SIG-M5 treated with dmso at 0.1 percent for 504 hours (cell line): ENCODE data around the gene TYW1B.
"Not testable (repeated sequence)": the region's sequence is repeated elsewhere in the genome, so short reads cannot be mapped to it uniquely, and the experiment has no call there.

ENCODE experiments used
- DNase-seq: peaks from one replicate; lab custom pipeline; 2025; ENCODE audit not compliant: unreplicated experiment; lab: John Stamatoyannopoulos, UW

The TYW1B gene

DNA sequence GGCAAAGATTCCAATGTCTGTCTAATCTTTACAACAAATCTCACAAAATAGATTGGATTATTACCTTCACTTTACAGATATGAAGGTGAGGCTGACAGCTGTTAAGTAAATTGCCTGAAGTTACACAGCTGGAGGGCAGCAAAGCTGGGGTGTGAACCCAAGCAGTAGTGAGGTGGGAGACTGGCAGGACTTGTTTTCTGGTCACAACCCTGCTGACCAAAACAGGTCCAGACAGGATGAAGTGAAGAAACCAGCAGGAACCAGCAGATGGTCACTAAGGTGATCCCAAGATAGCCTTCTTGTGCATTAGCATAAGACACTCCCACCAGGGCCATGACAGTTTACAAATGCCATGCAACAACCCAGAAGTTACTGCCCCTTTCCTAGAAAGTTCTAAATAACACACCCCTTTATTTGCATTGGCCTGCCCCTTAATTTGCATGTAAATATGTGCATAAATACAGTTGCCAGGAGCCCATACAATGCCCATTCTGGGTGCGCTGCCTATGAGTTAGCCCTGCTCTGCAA, 195.2 kb downstream of the TYW1B start:
- DNase-seq, result not testable (repeated sequence)

DNA sequence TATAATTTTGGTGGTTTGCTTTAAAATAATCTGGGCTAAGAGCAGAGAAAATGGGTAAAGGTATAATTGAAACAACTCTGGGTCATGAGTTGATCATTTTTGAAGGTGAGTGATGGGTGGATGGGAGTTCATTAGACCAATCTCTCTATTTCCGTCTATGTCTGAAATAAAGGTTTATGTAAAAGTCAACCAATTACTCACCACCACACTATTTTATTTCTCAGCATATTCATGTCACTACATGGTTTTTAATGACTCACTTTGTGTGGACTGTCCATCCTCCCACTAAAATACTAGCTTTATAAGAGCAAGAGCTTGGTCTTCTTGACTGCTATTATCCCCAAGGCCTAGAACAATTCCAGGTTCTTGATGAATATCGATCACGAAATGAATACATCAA, 199.6 kb downstream of the TYW1B start:
- DNase-seq, result not testable (repeated sequence)

DNA sequence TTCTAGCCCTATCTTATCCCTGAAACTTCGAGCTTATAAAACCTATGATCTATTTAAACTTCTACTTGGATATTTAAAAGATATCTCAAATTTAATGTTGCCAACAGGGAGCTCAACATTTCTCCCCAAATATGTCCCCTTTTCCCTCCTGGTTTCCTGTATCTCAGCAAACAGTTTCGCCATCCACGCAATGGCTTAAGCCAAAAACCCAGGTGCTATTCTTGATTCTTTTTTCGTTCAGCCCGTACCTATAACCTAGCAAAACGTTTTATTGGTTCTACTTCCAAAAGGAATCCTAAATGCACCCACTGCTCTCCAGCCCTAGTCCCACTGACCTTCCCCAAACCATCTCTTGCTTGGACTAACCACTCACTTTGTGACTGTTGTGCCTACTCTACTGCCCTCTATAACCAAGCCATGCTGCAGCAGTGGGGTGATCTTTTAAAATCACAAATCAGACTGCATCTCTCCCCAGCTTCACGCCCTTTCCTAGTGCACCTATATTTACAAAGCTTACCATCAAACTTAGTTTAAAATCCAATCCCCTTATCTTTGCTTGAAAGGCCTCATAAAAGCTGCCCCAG, 201.5 kb downstream of the TYW1B start:
- not testable (repeated sequence) for DNase-seq

- DNase-seq, result not testable (repeated sequence)
Observed at GRCh38 chr7:72625721-72626423, 202.1 kb downstream of the TYW1B start.

GRCh38 chr7:72622532-72622931, 205.5 kb downstream of the TYW1B start:
- DNase-seq, result no peak

DNA sequence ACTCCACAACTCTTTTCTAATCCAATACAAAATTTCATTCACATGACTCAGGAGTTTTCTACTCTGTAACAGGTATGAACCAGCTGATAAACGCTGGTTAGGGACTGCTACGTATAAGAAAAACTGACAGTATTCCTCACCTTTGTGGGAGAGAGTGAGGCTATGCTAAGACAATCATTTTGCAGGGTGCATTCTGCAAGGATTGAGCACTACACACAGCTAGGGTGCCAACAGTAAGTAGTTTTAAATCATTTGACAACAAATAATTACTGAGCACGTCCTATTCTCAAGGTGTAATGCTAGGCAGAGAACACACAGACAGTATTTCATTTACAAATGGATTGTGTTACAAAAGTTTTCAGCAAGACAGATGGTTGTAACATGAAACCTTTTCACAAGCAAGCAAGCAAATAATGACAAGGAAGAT, 206.2 kb downstream of the TYW1B start:
- DNase-seq, result not testable (repeated sequence)

- DNase-seq, result not testable (repeated sequence)
Observed at GRCh38 chr7:72620923-72621322, 207.1 kb downstream of the TYW1B start.

DNA sequence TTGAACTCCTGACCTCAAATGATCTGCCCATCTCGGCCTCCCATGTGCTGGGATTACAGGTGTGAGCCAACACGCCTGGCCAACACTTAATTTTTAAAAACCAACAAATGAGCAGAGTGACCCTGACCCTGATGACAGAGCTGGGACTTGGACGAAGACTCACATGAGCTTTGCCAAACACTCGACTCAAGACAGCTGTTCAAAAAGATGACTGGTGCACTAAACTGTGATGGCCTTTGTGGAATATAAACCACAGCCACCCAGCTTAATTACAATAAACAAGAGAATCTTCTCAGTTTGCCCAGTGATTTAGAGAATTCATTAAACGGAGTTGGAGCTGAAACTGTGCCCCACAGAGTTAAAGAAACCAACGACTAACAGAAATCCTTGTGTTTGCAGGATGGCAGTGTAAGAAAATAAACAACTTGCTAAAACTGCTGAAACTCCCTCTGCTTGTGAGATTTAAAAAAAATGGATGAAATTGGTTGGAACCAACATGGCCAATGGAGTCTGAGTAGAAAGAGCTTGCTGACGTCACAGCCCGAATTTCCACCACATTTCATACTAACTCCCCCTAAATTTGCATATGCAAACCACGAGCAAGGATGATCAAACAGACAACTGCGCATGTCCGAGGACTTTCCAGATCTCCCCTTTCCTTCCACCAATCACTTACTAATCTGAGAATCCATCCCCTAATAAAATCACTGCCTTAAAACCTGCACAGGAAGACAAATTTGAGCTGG, 209.4 kb downstream of the TYW1B start:
- not testable (repeated sequence) for DNase-seq

DNA sequence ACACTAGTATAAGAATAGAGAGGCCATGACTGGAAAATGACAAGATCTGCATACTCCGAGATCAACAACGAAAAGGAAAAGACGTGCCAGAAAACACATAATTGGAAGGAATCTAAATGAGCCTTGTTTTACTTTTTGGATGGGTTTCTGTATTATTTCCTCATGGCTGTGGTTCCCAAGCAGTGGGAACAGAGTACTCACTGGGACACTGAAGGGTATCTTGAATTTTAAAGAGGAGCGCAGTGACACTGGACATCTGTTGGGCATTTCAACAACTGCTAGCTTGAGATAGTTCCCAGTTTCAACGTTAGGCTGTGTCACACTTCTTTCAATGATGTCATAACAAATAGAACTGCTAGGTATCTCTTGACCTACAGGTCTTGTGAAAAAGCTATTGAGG, 218.2 kb downstream of the TYW1B start:
- not testable (repeated sequence) for DNase-seq

GRCh38 chr7:72607988-72608387, 220.0 kb downstream of the TYW1B start:
- DNase-seq, result not testable (repeated sequence)

GRCh38 chr7:72605863-72606431, 222.1 kb downstream of the TYW1B start:
- DNase-seq, result not testable (repeated sequence)

- not testable (repeated sequence) for DNase-seq
Observed at GRCh38 chr7:72604771-72605611, 223.0 kb downstream of the TYW1B start.

DNA sequence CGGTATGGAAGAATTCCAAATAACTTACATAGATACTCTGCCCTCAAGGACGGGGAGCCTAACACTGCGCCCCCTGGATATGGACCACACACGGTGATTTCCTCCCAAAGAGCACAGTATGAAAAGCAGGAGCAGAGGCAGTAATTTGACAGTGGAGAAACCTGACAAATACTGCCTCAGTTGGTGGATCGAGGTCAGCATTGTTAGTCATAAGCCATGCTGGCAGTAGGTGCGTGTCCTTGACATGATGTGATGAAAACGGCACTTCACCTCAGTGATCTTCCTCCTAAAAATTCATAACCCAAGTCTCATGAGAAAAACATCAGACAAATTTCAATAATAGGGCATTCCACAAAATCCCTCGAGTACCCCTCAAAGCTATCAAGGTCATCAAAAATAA, 224.5 kb downstream of the TYW1B start:
- DNase-seq, result not testable (repeated sequence)

GRCh38 chr7:72603073-72603472, 224.9 kb downstream of the TYW1B start:
- DNase-seq, result no peak

- not testable (repeated sequence) for DNase-seq
Observed at GRCh38 chr7:72601683-72602082, 226.3 kb downstream of the TYW1B start.

GRCh38 chr7:72590023-72590422, 238.0 kb downstream of the TYW1B start:
- not testable (repeated sequence) for DNase-seq

- DNase-seq, result not testable (repeated sequence)
Observed at GRCh38 chr7:72587267-72587666, 240.7 kb downstream of the TYW1B start.

DNA sequence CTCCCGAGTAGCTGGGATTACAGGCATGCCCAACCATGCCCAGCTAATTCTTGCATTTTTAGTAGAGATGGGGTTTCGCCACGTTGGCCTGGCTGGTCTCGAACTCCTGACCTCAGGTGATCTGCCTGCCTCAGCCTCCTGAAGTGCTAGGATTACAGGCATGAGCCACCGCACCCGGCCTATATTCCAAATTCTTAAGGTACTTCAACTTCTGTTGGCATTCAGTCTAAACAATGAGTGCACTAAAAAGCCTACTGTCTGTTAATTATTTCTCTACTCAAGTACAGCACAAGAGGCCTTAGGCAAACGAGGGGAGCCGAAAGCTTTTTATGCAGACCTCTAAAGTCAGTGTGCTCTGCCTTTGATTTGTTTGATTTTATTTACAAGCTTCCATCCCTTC, 243.4 kb downstream of the TYW1B start:
- DNase-seq, result not testable (repeated sequence)

DNA sequence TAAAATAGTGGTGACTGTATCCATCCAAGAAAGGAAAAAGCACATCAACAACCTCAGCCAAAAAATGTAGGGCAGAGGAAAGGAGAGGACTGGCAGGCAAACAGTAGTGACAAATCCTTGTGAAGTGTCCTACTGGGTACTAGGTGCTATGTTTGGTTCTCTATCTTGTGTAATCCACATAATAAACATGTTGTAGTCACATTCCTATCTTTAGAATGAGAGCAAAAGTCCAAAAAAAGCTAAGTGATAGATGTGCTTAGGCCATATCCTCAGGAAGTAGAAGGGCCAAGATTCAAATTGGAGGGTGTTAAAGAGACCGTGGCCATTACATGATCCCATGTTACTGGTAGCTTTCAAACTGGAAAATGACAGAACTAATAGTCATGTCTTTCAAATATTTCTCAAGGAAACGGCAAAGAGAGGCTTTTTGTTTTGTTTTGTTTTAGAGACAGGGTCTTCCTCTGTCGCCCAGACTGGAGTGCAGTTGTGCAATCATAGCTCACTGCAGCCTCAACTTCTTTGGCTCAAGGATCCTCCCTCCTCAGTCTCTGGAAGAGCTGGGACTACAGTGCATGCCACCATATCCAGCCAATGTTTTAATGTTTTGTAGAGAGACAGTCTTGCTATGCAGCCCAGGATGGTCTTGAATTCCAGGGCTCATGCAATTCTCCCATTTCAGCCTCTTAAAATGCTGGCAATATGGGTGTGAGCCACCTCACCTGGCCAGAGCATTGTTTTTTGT, 244.2 kb downstream of the TYW1B start:
- DNase-seq, result not testable (repeated sequence)
